Measurements from ENCODE around the gene DGUOK. TPM values are rescaled to one million over a fixed set of nuclear protein-coding genes. Genes with fewer than 3 reads are reported as not detected.
"Not testable (repeated sequence)": the region's sequence is repeated elsewhere in the genome, so short reads cannot be mapped to it uniquely, and the experiment has no call there.

DGUOK gene
- total and polyA plus RNA-seq, 4 donors = 19.6 to 49.7 (median 28.3) TPM

- H3K9ac ChIP-seq (ENCODE audit: low read depth in 1 of 2, low read length in 2 of 2) = no peak overlapping the region
- WGBS = 61% methylated on average over 9 of the region's 9 CpGs
Measured at GRCh38 chr2:73877071-73877802, 49.4 kb upstream of the DGUOK start.

GRCh38 chr2:73877984-73878383 is 48.7 kb upstream of the DGUOK start:
- not testable (repeated sequence) for H3K4me1 ChIP-seq (ENCODE audit: control insufficient read depth in 4 of 4, insufficient read depth in 4 of 4, low read length in 3 of 4); H3K9ac ChIP-seq (ENCODE audit: low read depth in 1 of 2, low read length in 2 of 2); H3K36me3 ChIP-seq (ENCODE audit: control insufficient read depth in 4 of 4, insufficient read depth in 3 of 4, low read depth in 1 of 4, low read length in 3 of 4); DNase-seq (ENCODE audit: low spot score); H3K4me3 ChIP-seq (ENCODE audit: low read depth in 1 of 3, low read length in 3 of 3); H3K27ac ChIP-seq (ENCODE audit: low read depth in 1 of 2, low read length in 2 of 2); H3K9me3 ChIP-seq (ENCODE audit: control insufficient read depth in 4 of 4, low read length in 3 of 4); H3K27me3 ChIP-seq (ENCODE audit: control insufficient read depth in 4 of 4, insufficient read depth in 4 of 4, low read length in 3 of 4)
- WGBS = 90% methylated on average over 5 of the region's 5 CpGs

More at GRCh38 chr2:73877071-73877802, 49.4 kb upstream of the DGUOK start:
- H3K27me3 ChIP-seq (ENCODE audit: control insufficient read depth in 4 of 4, insufficient read depth in 4 of 4, low read length in 3 of 4) = no peaks in the 10 kb centered on the region
- DNase-seq (ENCODE audit: low spot score) = no peak
- no peak for TF ChIP-seq EGR1 (IDR thresholded peaks at IDR 0.05; ENCODE audit: low read depth in 2 of 2)
- H3K4me1 ChIP-seq (ENCODE audit: control insufficient read depth in 4 of 4, insufficient read depth in 4 of 4, low read length in 3 of 4) = no peaks in the 10 kb centered on the region
- H3K36me3 ChIP-seq (ENCODE audit: control insufficient read depth in 4 of 4, insufficient read depth in 3 of 4, low read depth in 1 of 4, low read length in 3 of 4) = peaks cover 0 to 2% (median under 1%) of the 10 kb centered on the region in 4 donors
- H3K27ac ChIP-seq (ENCODE audit: low read depth in 1 of 2, low read length in 2 of 2) = no peak overlapping the region
- H3K9me3 ChIP-seq (ENCODE audit: control insufficient read depth in 4 of 4, low read length in 3 of 4) = no peaks in the 10 kb centered on the region
- H3K4me3 ChIP-seq (ENCODE audit: low read depth in 1 of 3, low read length in 3 of 3) = no peak overlapping the region

GRCh38 chr2:73885406-73885805 is 41.3 kb upstream of the DGUOK start:
- Histone ChIP-seq H3K4me1 (ENCODE audit: control insufficient read depth in 4 of 4, insufficient read depth in 4 of 4, low read length in 3 of 4) (no peaks in the 10 kb centered on the region), H3K27me3 (ENCODE audit: control insufficient read depth in 4 of 4, insufficient read depth in 4 of 4, low read length in 3 of 4) (no peaks in the 10 kb centered on the region), H3K9ac (ENCODE audit: low read depth in 1 of 2, low read length in 2 of 2) (no peak overlapping the region), H3K36me3 (ENCODE audit: control insufficient read depth in 4 of 4, insufficient read depth in 3 of 4, low read depth in 1 of 4, low read length in 3 of 4) (no peaks in the 10 kb centered on the region), H3K27ac (ENCODE audit: low read depth in 1 of 2, low read length in 2 of 2) (no peak overlapping the region), H3K9me3 (ENCODE audit: control insufficient read depth in 4 of 4, low read length in 3 of 4) (no peaks in the 10 kb centered on the region), H3K4me3 (ENCODE audit: low read depth in 1 of 3, low read length in 3 of 3) (no peak overlapping the region)
- 54% methylated on average over 2 of the region's 2 CpGs for WGBS
- no peak for DNase-seq (ENCODE audit: low spot score)
- TF ChIP-seq EGR1 (IDR thresholded peaks at IDR 0.05; ENCODE audit: low read depth in 2 of 2) (no peak), NR2F2 (IDR thresholded peaks at IDR 0.05) (no peak), GABPA (IDR thresholded peaks at IDR 0.05 in 1 of 2, conservative IDR thresholded peaks at IDR 0.05 in 1 of 2) (no peak), REST (IDR thresholded peaks at IDR 0.05) (no peak), FOXA2 (IDR thresholded peaks at IDR 0.05) (no peak), RXRA (IDR thresholded peaks at IDR 0.05) (no peak), HNF4G (IDR thresholded peaks at IDR 0.05) (no peak), TAF1 (conservative IDR thresholded peaks at IDR 0.05) (no peak), MAX (IDR thresholded peaks at IDR 0.05) (no peak), SP1 (IDR thresholded peaks at IDR 0.05) (no peak)

Measured in liver (tissue), 9 donors.